Endothelial cell of umbilical vein (primary cell): ENCODE measurements around the gene MEGF10. TPM values are rescaled to one million over a fixed set of nuclear protein-coding genes. Genes with fewer than 3 reads are reported as not detected.

Experiments used
- BruUV-seq: library from RNA; stranded (reverse); fragments of 400-500 nt; replicated peaks from 2 replicates; lab custom pipeline; 2021; lab: Mats Ljungman, UMichigan
- CTCF ChIA-PET: fragments of 300-600, 350-600 bp; sonication (Branson Sonifier 250); formaldehyde crosslinking; loops from one replicate; lab custom pipeline; 2021; ENCODE audit warnings: antibody characterized with exemption, inconsistent platforms; lab: Charles Lee
- POLR2A ChIA-PET: fragments of 300-600, 350-600 bp; sonication (Branson Sonifier 250); formaldehyde crosslinking; loops from one replicate; lab custom pipeline; 2021; ENCODE audit warnings: antibody characterized with exemption, inconsistent platforms; lab: Charles Lee
- DNase-seq: peaks from one replicate; pipeline ENCODE4 v3.0.0-alpha.2; 2011; ENCODE audit warnings: low read depth, low spot score
- FAIRE-seq: peaks from 2 replicates; lab custom pipeline; 2011; peaks lifted over from hg19 to GRCh38; lab: Jason Lieb, UNC
- H2AFZ ChIP-seq: 2 replicates; pipeline ENCODE4 v1.6.0; 2012; ENCODE audit warnings: low read depth, low read length, control low read depth, inconsistent platforms
- H3K27ac ChIP-seq: 2 replicates; pipeline ENCODE4 v1.5.1; 2011; ENCODE audit warnings: low read depth, mild to moderate bottlenecking, control low read depth, low read length, moderate library complexity; ENCODE audit not compliant: insufficient read depth
- H3K27me3 ChIP-seq, 2 experiments: 2 replicates each; pipeline versions ENCODE4 v1.6.0 to v1.6.1; 2011; ENCODE audit warnings: low read length in 2 of 2, mixed read lengths in 1 of 2; ENCODE audit not compliant: control insufficient read depth in 2 of 2, insufficient read depth in 2 of 2
- H3K36me3 ChIP-seq, 2 experiments: 2 replicates in 1 of 2; 3 replicates in 1 of 2; pipeline ENCODE4 v1.5.1; 2011; ENCODE audit warnings: low read length in 2 of 2, mild to moderate bottlenecking in 1 of 2, moderate library complexity in 1 of 2; ENCODE audit not compliant: control insufficient read depth in 2 of 2, insufficient read depth in 2 of 2; ENCODE audit errors: extremely low read depth in 1 of 2
- H3K4me1 ChIP-seq: 3 replicates; pipeline ENCODE4 v1.5.1; 2011; ENCODE audit warnings: mild to moderate bottlenecking, low read length; ENCODE audit not compliant: control insufficient read depth, insufficient read depth; ENCODE audit errors: extremely low read depth
- H3K4me2 ChIP-seq: 2 replicates; pipeline ENCODE4 v1.6.1; 2011; ENCODE audit warnings: low read length, control low read depth, mixed read lengths; ENCODE audit not compliant: insufficient read depth
- H3K4me3 ChIP-seq, 3 experiments: fragments of 200-600 bp in 1 of 3; sonication (generic), shearing (Covaris generic) in 1 of 3; replicated peaks in 1 of 3; 2 replicates each; pipeline ENCODE4 v1.5.1; 2011 to 2016; ENCODE audit warnings: control low read depth in 3 of 3, low read length in 3 of 3, mild to moderate bottlenecking in 2 of 3, inconsistent platforms in 1 of 3, low read depth in 1 of 3, moderate library complexity in 1 of 3; ENCODE audit not compliant: insufficient read depth in 1 of 3
- H3K79me2 ChIP-seq: 2 replicates; pipeline ENCODE4 v1.6.0; 2012; ENCODE audit warnings: low read length, inconsistent platforms; ENCODE audit not compliant: control insufficient read depth, insufficient read depth
- H3K9ac ChIP-seq: replicated peaks from 2 replicates; pipeline ENCODE3; 2011; ENCODE audit warnings: low read length, control low read depth; ENCODE audit not compliant: insufficient read depth; ENCODE audit errors: extremely low read depth
- H3K9me1 ChIP-seq: replicated peaks from 3 replicates; pipeline ENCODE4 v1.6.0; 2011; ENCODE audit warnings: mild to moderate bottlenecking, low read length; ENCODE audit not compliant: control insufficient read depth, insufficient read depth; ENCODE audit errors: extremely low read depth
- H3K9me3 ChIP-seq: replicated peaks from 2 replicates; pipeline ENCODE4 v1.5.1; 2012; ENCODE audit warnings: low read length, inconsistent platforms; ENCODE audit not compliant: control insufficient read depth, insufficient read depth
- H4K20me1 ChIP-seq: replicated peaks from 2 replicates; pipeline ENCODE3; 2011; ENCODE audit warnings: mild to moderate bottlenecking, low read length; ENCODE audit not compliant: control insufficient read depth, insufficient read depth; ENCODE audit errors: extremely low read depth
- CTCF ChIP-seq, 2 donors: IDR thresholded peaks; 1 replicate in 1 of 2; 2 replicates in 1 of 2; pipeline ENCODE4 v1.5.1; 2011; ENCODE audit warnings: low read length in 2 of 2, mild to moderate bottlenecking in 2 of 2, moderate library complexity in 2 of 2, control low read depth in 1 of 2, inconsistent platforms in 1 of 2, low read depth in 1 of 2; ENCODE audit not compliant: insufficient read depth in 1 of 2; ENCODE audit errors: extremely low read depth in 1 of 2
- EZH2 ChIP-seq: IDR thresholded peaks from 2 replicates; pipeline ENCODE4 v1.6.1; 2012; ENCODE audit warnings: borderline replicate concordance, low read depth, mild to moderate bottlenecking, moderate library complexity, low read length, inconsistent platforms; ENCODE audit not compliant: severe bottlenecking
- FOS ChIP-seq: IDR thresholded peaks from 2 replicates; pipeline ENCODE4 v1.6.1; 2011; ENCODE audit warnings: mild to moderate bottlenecking, low read length, moderate library complexity, borderline replicate concordance; ENCODE audit not compliant: insufficient read depth
- JUN ChIP-seq: IDR thresholded peaks from 2 replicates; pipeline ENCODE4 v1.6.1; 2011; ENCODE audit warnings: borderline replicate concordance, low read depth; ENCODE audit not compliant: insufficient read length, insufficient read depth
- MAX ChIP-seq: IDR thresholded peaks from 2 replicates; pipeline ENCODE4 v1.6.1; 2011; ENCODE audit not compliant: insufficient read depth, insufficient read length
- POLR2A ChIP-seq: IDR thresholded peaks from 2 replicates; pipeline ENCODE4 v1.6.1; 2012; ENCODE audit warnings: low read depth, mild to moderate bottlenecking, control low read depth, low read length
- POLR2AphosphoS5 ChIP-seq: IDR thresholded peaks from 2 replicates; pipeline ENCODE4 v1.6.1; 2012; ENCODE audit warnings: low read depth, mild to moderate bottlenecking, control low read depth, low read length, moderate library complexity; ENCODE audit not compliant: insufficient read depth
- dilution Hi-C: fragments of 300-500 bp; cut with MboI; formaldehyde crosslinking; loops from one replicate; pipeline ENCODE4 v1.15.0; 2019; ENCODE audit warnings: low sequenced_read_pairs; ENCODE audit not compliant: extremely low pct_ligation_motif_present
- intact Hi-C: fragments of 100-400 bp; cut with micrococcal nuclease; formaldehyde crosslinking; loops from one replicate; pipeline ENCODE4 v1.10.0; 2022
- polyA plus RNA-seq, 4 experiments: library from polyadenylated mRNA; depleted of rRNA in 3 of 4; stranded (reverse) in 3 of 4; unstranded in 1 of 4; fragments of >200 nt; gene quantifications; 2 replicates each; pipeline versions ENCODE4 v1.2.1 to v1.2.3, GENCODE V29; 2011 to 2012; ENCODE audit warnings: missing spikeins in 1 of 4
- total RNA-seq: library from RNA; stranded (reverse); gene quantifications from 2 replicates; pipeline ENCODE4 v1.2.3, GENCODE V29; 2021

Gene MEGF10
- total and polyA plus RNA-seq, 2 donors (not counting 3 experiments of a cell fraction or from before 2014, with no cell fraction given): 0.30 to 1.00 TPM

- Histone ChIP-seq H3K9me3 (no peaks in the 10 kb centered on the region), H3K4me2 (no peak overlapping the region), H3K4me1 (no peaks in the 10 kb centered on the region), H2AFZ (no peak overlapping the region), H3K79me2 (no peaks in the 10 kb centered on the region), H3K9ac (no peak overlapping the region), H3K36me3 (no peaks in the 10 kb centered on the region), H4K20me1 (no peaks in the 10 kb centered on the region), H3K27ac (no peak overlapping the region), H3K4me3 (no peak overlapping the region), H3K27me3 (peaks cover 3 to 15% of the 10 kb centered on the region in 2 experiments), H3K9me1 (no peaks in the 10 kb centered on the region)
- POLR2A ChIA-PET: no interaction called here
- CTCF ChIA-PET: interaction anchor here (1.2 kb wide), 2 partner anchors 30 to 38 kb away, joined by 3 read pairs; no protein-coding TSS in a partner anchor
- DNase-seq: no peak
- no peak for FAIRE-seq
- intact Hi-C loops: no loop called here
- BruUV-seq: no TSS peak
- TF ChIP-seq POLR2A: no peak
- no peak for TF ChIP-seq POLR2AphosphoS5
- TF ChIP-seq CTCF (IDR thresholded peaks at IDR 0.05; ENCODE audit: extremely low read depth in 1 of 2, insufficient read depth in 1 of 2, low read depth in 1 of 2, low read length in 2 of 2): no peak
- TF ChIP-seq EZH2: no peak
- TF ChIP-seq JUN: no peak
- dilution Hi-C loops: no loop called here
Measured at GRCh38 chr5:127352068-127352467, 61.5 kb downstream of the MEGF10 start.

GRCh38 chr5:127353327-127353726 is 62.7 kb downstream of the MEGF10 start:
- Histone ChIP-seq H3K9ac (no peak overlapping the region), H3K9me3 (no peaks in the 10 kb centered on the region), H3K36me3 (no peaks in the 10 kb centered on the region), H3K4me3 (no peak overlapping the region), H4K20me1 (no peaks in the 10 kb centered on the region), H3K27ac (no peak overlapping the region), H3K4me1 (peaks cover 4% of the 10 kb centered on the region), H3K27me3 (peaks cover 3 to 10% of the 10 kb centered on the region in 2 experiments), H3K79me2 (no peaks in the 10 kb centered on the region), H2AFZ (no peak overlapping the region), H3K9me1 (no peaks in the 10 kb centered on the region), H3K4me2 (no peak overlapping the region)
- BruUV-seq: no TSS peak
- dilution Hi-C loops (no loop called here), intact Hi-C loops (no loop called here)
- TF ChIP-seq EZH2 (no peak), FOS (no peak), CTCF (IDR thresholded peaks at IDR 0.05; ENCODE audit: extremely low read depth in 1 of 2, insufficient read depth in 1 of 2, low read depth in 1 of 2, low read length in 2 of 2) (no peak), MAX (no peak), JUN (no peak)
- FAIRE-seq: no peak
- CTCF ChIA-PET: no interaction called here
- DNase-seq: no peak
- POLR2A ChIA-PET: no interaction called here
